Measurements from ENCODE around the gene ANO10.
"Not testable (repeated sequence)": the region's sequence is repeated elsewhere in the genome, so short reads cannot be mapped to it uniquely, and the experiment has no call there.

The ANO10 gene

DNA sequence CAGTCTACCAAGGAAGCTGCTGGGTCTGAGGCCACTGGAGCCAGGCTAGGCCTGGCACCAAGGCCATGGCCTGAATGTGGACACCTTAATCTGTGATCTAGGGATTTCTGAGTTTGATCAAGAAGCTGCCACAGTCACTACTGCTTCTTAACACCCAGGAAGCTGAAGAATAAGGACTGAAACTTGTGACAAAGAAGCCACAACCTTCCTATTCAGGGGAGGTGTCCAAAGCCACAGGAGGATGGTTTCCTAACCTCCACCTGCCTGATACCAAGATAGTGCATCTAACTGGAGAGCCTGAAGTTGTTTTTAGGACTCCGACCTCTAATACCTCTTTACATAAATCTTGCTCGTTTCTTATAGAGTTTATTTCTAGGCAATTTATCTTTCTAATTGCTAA lies 5.5 kb upstream of the ANO10 start:
- no peak for DNase-seq

DNA sequence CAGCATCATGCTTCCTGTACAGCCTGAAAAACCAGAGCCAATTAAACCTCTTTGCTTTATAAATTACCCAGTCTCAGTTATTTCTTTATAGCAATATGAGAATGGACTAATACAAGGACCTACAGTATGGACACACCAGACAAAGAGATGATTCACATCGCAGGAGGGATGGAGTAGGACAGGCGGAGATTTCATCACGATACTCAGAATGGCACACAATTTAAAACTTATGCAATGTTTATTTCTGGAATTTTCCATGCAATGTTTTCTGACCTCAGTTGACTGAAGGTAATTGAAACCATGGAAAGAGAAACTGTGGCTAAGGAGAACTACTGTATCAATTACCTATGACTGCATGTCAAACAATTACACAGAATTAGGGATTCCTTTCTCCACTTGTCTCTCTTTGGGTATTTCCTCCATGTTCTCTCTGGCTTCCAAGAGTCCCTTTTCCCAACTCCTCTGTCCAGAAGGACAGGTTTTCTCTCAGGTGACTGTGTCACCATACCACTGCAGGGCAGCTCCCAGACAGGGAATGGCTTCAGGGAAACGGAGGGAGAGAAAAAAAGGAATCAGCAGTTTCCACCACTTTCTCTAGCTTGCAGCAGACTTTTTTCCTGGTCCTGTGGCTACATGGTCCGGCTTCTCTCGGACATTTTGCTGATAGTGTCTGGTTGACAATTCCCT lies 3.0 kb upstream of the ANO10 start:
- no peak for DNase-seq

DNA sequence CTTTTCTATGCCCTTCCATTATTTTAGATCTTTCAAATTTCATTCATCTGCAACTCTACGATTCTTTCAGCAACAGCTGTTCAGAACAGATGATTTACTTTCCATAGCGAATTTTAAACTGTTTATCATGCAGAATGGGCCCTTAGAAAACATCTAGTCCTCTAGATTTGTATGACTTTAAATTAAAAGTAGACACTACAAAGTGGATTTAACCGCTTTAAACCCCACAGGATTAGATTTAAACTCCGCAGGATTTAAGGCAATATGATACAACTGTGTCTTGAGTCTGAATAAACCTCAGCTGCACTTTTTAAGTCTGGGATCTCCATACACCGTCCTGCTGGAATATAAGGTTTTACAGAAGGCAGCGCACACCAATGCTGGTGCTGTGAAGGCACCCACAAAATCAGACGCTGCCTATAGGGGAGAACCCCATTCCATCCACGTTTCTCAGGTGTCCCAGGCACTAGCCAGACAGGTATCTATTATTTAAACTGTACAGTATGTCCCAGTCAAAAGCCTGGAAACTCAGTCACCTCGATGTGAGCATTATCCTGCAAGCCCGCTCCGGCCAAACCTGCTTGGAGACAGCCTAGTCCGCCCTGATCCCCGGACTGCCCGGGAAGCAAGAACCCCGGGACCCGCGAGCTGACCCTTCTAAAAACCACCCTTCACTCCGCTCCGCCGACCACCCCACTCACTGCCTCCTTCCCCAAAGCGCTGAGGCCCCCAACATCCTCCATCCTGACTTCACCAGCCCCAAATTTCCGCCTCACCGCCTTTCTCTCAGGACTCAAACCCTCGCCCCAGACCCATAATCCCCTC lies 768 bp downstream of the ANO10 start:
- peak; percentile 72 for DNase-seq

DNA sequence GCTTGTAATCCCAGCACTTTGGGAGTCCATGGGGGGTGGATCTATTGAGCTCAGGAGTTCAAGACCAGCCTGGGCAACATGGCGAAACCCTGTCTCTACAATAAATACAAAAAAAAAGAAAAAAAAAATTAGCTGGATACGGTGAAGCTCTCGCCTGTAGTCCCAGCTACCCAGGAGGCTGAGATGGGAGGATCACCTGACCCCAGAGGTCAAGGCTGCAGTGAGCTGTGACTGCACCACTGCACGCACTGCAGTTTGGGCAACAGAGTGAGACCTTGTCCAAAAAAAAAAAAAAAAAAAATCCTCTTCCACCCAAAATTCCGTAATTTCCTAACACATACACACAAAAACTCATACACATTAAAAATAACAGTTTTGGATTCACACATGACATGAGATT lies 2.2 kb downstream of the ANO10 start:
- DNase-seq = no peak

DNA sequence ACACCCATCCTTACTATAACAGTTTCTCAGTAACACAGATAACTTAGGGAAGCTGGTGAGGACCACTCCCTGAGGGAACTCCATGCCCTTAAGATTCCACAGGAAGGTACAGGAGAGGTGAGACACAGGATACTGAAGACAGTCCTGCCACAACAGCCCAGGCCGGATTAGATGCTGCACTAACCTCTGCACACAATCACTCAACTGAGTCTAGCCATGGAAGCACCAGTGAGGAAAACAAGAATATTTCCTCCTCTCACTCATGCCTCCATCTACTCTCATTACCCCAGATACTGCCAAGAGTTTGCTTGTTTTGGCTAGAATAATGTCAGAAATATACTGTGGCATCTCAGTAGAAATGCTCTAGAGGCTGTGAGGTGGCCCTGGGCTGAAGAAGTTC lies 3.7 kb downstream of the ANO10 start:
- DNase-seq = no peak

DNA sequence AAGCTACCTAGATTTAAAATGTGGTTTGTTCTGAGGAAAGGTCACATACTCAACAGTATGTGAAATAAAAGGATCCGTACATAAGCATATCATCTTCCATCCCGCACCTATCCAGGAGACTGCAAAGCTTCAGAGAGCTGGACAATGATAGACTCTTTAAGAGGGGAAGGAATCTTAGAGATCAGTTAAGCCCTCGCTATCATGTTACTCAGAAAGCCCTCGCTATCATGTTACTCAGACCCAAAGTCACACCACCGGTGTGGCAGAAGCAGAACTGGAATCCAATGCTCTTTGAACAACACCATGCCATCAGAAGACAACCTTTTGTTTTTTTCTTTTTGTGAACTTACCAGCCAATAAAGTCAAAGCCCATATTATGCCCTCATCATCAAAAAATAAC lies 5.8 kb downstream of the ANO10 start:
- peak; percentile 43 for DNase-seq

DNA sequence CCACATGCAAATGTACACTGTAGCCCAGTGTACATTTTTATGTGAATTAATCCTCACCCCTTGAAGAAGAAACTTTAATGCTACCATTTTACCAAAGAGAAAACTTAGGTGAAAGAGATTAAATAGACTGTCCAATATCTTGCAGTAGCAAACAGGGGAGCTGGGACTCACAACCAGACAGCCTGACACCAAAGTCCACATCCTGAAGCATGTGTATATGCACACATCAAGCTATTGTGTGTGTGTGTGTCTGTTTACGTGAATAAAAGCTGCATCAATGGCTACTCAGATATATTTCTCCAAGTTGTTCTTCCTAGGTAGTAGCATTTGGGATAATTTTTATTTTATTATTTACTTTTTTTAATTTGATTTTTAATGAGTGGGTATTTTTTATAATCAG lies 6.7 kb downstream of the ANO10 start:
- DNase-seq = no peak

DNA sequence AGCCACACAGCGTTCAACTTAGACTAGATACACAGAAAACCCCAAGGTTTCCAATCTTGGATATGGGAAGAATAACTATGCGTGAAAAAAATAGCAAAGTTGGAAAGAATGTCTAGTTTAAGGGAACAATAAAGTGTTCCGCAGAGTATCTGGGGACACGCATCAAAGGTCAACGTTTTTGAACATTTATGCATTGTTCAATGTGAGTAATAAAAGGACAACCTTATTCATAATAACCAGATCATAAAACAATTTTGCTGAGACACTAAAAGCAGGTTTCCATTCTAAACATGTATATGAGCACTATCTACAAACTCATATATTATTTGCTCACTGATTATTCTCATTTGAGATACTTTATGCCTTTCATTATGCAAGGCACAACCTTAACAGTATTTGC lies 7.8 kb downstream of the ANO10 start:
- no peak for DNase-seq

DNA sequence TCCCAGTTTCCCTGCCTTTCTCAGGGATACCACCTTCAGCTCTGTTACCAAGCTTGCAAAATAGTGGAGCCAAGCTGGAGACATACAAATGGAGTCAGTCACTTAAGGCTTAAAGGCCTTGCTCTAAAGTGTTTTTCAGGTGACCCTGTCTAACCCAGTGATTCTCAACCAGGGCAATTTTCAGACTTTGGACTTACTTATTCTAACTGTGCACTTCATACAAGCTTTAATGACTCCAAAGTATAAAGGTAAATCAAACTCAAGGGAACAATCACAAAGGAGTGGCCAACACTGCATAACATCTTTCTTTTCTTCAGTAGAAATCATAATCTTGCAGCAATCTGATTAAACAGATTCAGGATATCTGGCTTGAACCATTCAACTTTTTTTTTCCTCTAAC lies 9.4 kb downstream of the ANO10 start:
- no peak for DNase-seq

DNA sequence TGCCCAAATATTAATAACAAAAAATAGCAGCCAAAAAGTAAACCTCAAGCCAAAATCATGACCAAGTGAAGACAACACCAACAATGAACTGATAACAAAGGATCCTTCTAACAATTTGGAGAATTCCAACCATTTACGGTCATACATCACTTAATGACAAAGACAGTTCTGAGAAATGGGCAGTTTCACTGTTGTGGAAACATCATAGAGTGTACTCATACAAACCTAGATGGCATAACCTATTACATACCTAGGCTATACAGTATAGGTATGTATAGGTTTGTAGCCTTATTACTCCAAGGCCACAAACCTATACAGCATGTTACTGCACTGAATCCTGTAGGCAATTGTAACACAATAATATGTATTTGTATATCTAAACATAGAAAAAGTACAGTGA lies 12.4 kb downstream of the ANO10 start:
- DNase-seq = no peak

DNA sequence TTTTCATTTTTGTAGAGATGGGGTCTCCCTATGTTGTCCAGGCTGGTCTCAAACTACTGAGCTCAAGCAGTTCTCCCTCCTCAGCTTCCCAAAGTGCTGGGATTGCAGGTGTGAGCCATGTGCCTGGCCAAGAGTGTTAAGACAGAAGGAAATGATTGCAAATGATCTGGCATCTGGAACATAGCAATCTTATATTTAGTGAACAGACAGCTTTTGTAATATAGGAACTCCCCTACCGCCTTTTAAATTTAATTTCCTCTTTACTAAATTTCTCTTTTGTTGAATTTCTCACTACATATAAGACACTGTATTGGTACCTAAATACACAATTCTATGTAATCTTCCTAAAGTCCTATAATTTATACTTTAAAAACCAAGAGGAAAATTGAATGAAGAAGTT lies 13.1 kb downstream of the ANO10 start:
- no peak for DNase-seq

DNA sequence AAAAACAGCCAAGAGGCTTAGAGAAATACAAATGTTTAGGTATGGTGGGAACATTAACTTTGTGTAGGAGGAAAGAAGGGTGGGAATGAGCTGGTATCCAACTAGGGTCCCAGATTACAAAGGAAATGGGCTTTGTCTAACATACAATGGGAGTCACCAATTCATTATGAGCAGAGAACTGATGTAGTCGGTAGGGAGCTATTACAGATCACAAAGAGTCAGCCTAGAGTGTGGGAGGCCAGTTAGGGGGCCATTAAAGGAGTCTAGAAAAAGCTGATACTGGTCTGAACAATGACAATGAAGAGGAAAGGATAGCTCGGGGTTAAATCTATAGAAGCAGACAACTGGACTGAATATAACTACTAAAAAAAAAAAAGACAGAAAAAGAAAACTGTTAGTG lies 15.5 kb downstream of the ANO10 start:
- DNase-seq = no peak

DNA sequence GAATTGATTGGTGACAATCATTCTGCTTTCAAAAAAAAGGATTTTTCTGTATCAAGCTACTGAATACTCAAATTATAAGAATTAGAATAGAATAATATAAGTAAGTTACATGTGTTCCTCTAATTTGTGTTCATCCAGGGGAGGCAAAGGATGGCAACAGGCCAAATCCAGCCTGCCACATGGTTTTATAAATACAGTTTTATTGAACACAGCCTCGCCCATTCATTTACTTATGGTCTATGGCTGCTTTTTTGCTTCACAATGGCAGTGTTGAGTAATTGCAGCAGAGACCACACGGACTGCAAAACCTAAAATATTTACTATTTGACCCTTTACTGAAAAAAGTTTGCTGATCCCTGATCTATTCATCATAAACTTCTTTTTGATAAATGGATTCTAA lies 21.9 kb downstream of the ANO10 start:
- not testable (repeated sequence) for DNase-seq

DNA sequence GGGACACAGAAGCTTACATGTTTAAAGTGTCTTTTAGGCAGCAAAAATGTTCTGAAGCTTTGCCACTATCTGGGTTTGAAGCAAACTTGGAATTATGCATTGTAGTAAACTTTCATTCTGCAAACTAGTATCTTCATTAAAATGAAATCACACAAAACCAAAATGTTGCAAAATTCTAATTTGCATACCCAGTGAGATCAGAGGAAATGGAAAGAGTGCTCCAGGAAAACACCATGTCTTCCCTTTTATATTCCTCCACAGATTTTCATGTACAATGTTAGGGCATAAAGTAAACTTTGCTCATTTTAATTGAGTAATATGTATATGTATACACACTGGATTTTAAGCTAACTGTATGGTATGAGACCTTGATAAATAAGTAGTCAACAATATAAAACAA lies 23.9 kb downstream of the ANO10 start:
- no peak for DNase-seq

DNA sequence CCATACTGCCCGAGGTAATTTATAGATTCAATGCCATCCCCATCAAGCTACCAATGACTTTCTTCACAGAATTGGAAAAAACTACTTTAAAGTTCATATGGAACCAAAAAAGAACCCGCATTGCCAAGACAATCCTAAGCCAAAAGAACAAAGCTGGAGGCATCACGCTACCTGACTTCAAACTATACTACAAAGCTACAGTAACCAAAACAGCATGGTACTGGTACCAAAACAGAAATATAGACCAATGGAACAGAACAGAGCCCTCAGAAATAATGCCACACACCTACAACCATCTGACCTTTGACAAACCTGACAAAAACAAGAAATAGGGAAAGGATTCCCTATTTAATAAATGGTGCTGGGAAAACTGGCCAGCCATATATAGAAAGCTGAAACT lies 25.6 kb downstream of the ANO10 start:
- DNase-seq = not testable (repeated sequence)

DNA sequence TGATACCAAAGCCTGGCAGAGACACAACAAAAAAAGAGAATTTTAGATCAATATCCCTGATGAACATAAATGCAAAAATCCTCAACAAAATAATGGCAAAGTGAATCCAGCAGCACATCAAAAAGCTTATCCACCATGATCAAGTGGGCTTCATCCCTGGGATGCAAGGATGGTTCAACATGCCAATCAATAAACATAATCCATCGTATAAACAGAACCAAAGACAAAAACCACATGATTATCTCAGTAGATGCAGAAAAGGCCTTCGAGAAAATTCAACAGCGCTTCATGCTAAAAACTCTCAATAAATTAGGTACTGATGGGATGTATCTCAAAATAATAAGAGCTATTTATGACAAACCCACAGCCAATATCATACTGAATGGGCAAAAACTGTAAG lies 26.5 kb downstream of the ANO10 start:
- DNase-seq = not testable (repeated sequence)

DNA sequence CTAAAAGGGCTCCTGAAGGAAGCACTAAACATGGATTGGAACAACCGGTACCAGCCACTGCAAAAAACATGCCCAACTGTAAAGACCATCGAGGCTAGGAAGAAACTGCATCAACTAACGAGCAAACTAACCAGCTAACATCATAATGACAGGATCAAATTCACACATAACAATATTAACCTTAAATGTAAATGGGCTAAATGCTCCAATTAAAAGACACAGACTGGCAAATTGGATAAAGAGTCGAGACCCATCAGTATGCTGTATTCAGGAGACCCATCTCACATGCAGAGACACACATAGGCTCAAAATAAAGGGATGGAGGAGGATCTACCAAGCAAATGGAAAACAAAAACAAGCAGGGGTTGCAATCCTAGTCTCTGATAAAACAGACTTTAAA lies 28.2 kb downstream of the ANO10 start:
- not testable (repeated sequence) for DNase-seq

DNA sequence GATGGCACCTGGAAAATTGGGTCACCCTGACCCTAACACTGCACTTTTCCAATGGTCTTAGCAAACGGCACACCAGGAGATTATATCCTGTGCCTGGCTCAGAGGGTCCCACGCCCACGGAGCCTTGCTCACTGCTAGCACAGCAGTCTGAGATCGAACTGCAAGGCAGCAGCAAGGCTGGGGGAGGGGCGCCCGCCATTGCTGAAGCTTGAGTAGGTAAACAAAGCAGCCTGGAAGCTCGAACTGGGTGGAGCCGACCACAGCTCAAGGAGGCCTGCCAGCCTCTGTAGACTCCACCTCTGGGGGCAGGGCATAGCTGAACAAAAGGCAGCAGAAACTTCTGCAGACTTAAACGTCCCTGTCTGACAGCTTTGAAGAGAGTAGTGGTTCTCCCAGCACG lies 29.9 kb downstream of the ANO10 start:
- DNase-seq = not testable (repeated sequence)

DNA sequence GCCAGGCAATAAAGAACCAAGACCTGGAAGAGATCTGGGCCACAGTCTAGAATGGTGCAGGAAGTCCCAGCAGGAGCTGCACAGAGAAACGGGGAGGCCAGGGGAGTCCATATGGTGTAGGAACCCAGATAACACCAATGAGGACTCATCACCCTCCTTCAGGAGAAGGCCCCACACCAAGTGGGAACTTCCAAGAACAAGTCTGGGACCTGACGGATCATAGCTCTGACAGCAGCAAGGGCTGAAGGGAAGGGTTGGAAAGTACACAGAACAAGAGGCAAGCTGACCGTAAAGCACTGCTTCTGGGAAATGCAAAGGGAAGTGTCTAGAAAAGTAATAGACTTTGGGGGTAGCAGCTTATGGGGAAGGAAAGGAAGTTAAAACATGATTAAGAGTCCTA lies 34.5 kb downstream of the ANO10 start:
- no peak for DNase-seq

DNA sequence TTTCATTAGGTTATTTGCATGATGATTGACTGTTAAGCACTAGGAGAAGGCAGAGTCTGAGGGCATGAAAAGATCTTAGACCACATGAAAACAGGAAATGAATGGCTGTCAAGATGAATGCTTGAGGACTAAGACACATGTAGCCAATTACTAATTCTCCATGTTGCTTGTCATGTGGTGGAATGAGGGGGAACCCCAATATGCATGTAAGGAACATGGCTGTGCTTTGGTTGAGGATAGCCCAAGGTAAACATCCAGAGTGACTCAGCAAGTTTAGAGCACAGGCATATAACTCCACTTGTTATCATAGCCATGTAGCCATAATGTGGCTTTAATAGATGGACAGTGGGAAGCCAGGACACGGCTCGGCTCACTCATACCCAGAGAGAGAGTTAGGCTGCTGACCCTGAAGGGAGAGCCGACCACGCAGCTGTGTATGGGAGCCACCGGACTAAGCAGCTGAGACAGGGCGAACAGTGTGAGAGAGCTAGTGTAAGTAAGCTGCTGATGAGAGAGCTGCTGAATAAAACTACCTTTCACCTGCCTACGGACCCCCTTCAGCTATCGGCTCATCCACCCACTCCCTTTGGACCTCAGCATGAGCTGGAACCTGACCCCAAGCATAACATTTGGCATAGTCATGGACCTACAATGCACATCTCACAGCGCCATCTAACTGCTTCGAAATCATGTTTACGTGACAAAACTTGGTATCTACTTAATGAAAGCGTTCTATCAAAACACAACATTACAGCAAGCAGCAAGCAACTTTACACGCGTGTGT lies 37.6 kb downstream of the ANO10 start:
- no peak for DNase-seq

DNA sequence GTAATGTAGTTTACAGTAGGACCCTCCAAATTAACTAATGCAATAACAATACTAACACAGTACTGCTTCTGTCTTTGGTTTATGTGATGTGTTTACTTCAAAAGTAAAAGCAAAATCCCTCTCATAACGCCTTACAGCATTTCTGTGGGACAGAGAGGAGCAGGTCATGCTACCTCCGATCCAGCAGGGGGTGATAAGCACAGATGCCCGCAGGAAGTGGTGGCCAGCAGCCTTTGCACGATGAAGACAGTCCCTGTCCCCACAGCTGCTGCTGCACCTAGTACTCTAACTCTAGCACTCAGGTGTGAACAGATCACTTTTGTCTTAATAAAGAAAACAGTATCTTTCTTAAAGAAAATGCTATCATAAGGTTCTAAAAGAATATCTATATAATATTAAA lies 38.3 kb downstream of the ANO10 start:
- DNase-seq = peak; percentile 2

DNA sequence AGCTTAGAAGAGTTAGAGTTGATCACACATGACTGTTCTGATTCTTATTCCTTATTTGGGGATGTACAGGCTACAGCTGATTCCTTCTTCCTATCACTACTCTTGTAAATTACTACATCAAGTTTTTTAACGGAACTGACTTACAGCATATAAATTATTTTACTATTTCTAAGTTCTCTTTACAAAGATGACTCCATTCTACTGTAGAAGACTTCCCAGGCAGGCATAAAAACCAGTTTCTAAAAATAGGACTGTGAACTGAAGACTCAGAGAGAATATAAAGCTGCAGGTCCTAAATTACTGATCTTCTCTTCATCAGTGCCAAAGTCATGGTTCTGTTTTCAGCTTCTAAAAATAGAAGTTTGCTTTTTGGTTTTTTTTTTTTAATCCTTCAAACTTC lies 38.9 kb downstream of the ANO10 start:
- no peak for DNase-seq

DNA sequence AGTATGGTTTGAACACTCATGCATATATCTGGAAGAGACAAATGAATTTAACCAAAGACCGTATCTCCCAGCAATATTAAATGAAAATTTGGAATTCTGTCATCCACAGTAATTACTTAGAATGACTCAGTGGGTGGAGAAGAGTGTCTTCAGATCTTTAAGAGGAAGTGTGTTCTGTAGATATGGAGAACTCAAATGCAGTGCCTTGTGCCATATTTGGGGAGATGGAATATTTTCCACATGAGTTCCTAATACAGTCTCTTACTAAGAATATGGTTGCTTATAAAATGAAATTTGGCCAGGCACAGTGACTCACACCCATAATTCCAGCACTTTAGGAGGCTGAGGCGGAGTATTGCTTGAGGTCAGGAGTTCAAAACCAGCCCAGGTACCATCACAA lies 40.5 kb downstream of the ANO10 start:
- DNase-seq = no peak

DNA sequence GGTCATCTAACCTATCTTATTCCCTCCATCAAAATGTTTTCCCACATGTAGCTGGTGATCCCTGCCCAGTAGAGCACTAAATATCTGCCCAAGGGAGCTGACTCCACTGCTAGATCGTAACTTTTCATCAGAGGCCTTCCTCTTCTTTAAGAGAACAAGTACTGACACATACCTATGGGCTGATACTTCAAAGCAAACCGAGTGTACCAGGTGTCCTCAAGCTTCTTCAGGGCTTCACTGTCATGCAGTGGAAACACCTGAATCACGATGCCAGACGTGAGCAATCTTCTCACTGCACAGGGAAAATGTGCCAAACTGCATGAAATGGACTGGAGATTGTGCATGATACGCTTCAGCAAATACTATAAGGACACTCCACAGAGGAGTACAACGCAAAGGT lies 41.6 kb downstream of the ANO10 start:
- DNase-seq = no peak
